ENCODE data around the gene LZTR1. TPM values are rescaled to one million over a fixed set of nuclear protein-coding genes. Genes with fewer than 3 reads are reported as not detected.

The LZTR1 gene
- total and polyA plus RNA-seq, 2 experiments from 2014 or later, result 9.2 to 39.9 TPM

- TF ChIP-seq STAT1 (IDR thresholded peaks at IDR 0.05; ENCODE audit: unreplicated experiment) (no peak), EZH2phosphoT487 (IDR thresholded peaks at IDR 0.05; ENCODE audit: unreplicated experiment) (no peak), ETS1 (IDR thresholded peaks at IDR 0.05) (no peak), CTCF (conservative IDR thresholded peaks at IDR 0.05; ENCODE audit: low read depth in 2 of 2) (no peak), EZH2 (IDR thresholded peaks at IDR 0.05; ENCODE audit: low read depth, unreplicated experiment) (no peak), JUNB (IDR thresholded peaks at IDR 0.05; ENCODE audit: unreplicated experiment) (no peak), REST (IDR thresholded peaks at IDR 0.05; ENCODE audit: unreplicated experiment) (no peak), ZNF114 (CRISPR knock-in tag; IDR thresholded peaks at IDR 0.05) (no peak), NANOG (IDR thresholded peaks at IDR 0.05; ENCODE audit: borderline replicate concordance) (no peak), CREB1 (CRISPR knock-in tag; IDR thresholded peaks at IDR 0.05; ENCODE audit: low read depth) (no peak), POLR2AphosphoS5 (IDR thresholded peaks at IDR 0.05; ENCODE audit: low read depth) (no peak)
These were observed 33.1 kb upstream of the LZTR1 start (continued) for GRCh38 chr22:20948989-20949388.

GRCh38 chr22:20949698-20950183, 32.4 kb upstream of the LZTR1 start:
- H3K27ac ChIP-seq (ENCODE audit: low read depth), result no peak overlapping the region
- peaks cover 75% of the 10 kb centered on the region for H4K20me1 ChIP-seq (replicated peaks; ENCODE audit: insufficient read depth)
- H3K27me3 ChIP-seq (ENCODE audit: insufficient read depth), result no peaks in the 10 kb centered on the region
- H3K36me3 ChIP-seq (ENCODE audit: insufficient read depth), result peaks cover 21% of the 10 kb centered on the region
- Mint-ChIP-seq H3K36me3 (ENCODE audit: low read depth) (peaks cover 46% of the 10 kb centered on the region), H3K27me3 (ENCODE audit: insufficient read depth, low read depth, poor library complexity) (peaks cover 3% of the 10 kb centered on the region), H3K27ac (no peak overlapping the region), H3K4me3 (no peak overlapping the region), H3K4me1 (peaks cover 15% of the 10 kb centered on the region; the same call in 2 of the 3 replicates), H3K9me3 (no peaks in the 10 kb centered on the region)
- H3K9me2 ChIP-seq (ENCODE audit: insufficient read depth), result no peaks in the 10 kb centered on the region
- H3K4me3 ChIP-seq, result no peak overlapping the region
- peaks cover 7% of the 10 kb centered on the region; the same call in 1 of the 2 replicates for H3F3A ChIP-seq (replicated peaks; ENCODE audit: low read depth)
- peaks cover 8% of the 10 kb centered on the region; the same call in 1 of the 2 replicates for H3K4me1 ChIP-seq (ENCODE audit: insufficient read depth)
- no peak overlapping the region for H3K4me2 ChIP-seq
- H2AFZ ChIP-seq, result no peak overlapping the region
- H3K79me2 ChIP-seq (replicated peaks; ENCODE audit: insufficient read depth), result peaks cover 69% of the 10 kb centered on the region
- ATAC-seq, result no peak
- TF ChIP-seq JUNB (IDR thresholded peaks at IDR 0.05; ENCODE audit: unreplicated experiment) (no peak), CREB1 (CRISPR knock-in tag; IDR thresholded peaks at IDR 0.05; ENCODE audit: low read depth) (no peak), NANOG (IDR thresholded peaks at IDR 0.05; ENCODE audit: borderline replicate concordance) (no peak), CTCF (conservative IDR thresholded peaks at IDR 0.05; ENCODE audit: low read depth in 2 of 2) (no peak)
- DNase-seq (ENCODE audit: low spot score), result no peak
